Measurements from ENCODE around the gene FYN.
"Not testable (repeated sequence)": the region's sequence is repeated elsewhere in the genome, so short reads cannot be mapped to it uniquely, and the experiment has no call there.

The FYN gene

DNA sequence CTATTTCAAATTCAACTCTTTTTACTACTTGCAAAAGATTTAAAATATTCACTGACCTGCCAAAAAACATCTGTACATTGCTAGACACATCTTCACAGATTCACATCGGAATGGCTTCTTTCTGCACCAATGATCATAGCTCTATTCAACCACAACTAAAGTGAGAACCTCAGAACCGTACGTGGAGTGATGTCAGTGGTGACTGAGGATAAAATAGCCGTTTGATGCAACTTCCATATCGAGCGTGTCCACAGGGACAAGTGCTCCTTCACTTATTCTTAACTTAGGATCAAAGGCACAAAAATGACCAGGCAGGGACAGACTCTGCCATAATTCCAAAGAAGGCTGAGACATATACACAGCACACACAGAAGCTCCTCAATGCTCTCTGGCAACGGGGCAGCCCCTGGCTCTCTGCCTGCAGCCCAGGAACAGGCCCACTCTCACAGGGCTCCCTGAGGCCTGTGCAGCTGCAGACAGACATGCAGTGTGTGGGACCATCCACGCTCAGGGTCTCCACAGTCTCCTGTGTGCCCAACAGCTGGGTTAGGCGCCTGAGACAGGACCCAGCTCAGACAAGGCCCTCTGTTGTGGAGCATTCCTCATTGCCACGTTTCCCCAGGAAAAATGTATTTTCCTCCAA lies 22.8 kb downstream of the FYN start:
- DNase-seq (ENCODE audit: low spot score): no peak

DNA sequence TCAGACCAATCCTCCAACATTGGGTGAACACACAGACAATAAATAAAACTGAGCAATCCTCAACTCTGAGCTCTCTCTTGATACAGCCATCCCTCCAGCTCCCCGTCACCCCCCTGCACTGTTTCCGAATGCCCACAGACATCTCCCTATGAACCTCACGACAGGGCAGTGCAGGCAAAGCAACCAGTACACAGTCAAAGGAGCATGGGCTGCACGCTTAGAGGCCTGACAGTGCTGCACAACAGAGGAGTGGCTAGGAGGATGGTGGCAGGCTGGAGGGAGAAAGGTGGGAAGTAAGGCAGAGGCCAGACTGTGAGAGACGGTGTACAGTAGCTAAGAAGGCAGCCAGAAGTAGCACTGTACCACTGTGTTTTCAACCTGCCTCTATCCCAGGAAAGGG lies 24.0 kb downstream of the FYN start:
- no peak for DNase-seq (ENCODE audit: low spot score)

DNA sequence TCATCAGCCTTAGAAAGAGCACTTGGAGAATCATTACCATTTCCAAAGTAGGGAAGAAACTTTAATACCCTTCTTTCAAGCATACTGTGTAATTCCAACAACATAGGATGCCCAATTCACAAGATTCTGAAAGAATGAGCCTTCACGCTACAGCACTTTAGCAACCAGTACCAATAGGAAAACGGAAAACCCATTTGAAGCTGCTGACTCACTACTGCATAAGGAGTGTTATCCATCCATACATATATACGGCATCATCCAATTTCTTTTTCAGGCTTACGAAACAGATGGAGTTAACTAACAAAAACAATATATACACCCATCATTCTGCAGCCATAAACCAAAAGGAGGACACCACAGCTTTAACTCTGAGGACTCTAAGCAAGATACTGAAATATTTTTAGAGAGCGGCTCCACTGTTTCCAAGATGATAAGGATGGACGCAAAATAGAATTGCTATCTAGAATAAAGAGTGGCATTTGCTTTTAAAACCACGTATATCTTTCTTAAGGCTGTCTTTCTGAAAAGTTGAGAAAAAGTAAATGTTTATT lies 24.9 kb downstream of the FYN start:
- DNase-seq (ENCODE audit: low spot score): no peak

DNA sequence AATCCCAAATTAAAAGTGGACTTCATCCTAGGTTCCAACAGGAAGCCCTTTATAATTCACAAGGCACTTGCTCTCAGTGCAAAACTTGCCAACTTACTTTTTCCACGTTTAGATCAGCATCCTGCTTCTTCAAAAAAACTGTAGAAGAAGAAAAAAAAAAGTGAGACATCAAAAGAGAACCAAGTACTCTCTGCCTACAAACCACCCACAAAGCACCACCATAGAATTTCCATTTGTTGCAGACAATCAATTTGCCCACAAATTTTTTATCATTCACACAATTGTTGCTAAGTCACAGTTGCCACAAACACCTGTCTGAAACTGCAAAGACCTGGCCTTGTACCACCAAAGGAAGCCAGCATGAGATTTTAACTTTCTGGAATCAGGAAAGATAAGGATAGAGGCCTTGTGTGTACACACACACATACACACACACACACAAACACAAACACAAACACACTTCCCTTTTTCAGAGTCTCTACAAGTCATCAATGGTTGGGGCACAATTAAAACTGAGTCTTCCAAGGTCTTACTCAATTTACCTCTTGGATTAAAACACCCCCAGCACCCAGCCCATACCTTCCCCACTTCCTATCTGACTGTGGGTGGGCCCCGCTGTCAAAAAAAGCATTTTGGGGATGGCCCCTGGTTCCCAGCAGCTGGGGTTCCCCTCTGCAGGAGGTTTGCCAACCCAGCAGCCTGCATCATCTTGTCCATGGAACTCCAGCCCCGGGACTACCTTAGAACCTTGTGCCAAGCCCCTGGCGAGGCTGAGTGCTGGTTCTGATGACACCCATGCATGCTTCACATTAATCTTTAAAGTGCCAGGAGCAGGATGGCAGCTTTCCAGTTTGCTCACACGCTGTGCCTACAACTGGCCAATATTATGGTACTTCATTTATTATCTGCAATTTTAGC lies 26.5 kb downstream of the FYN start:
- no peak for DNase-seq (ENCODE audit: low spot score)

DNA sequence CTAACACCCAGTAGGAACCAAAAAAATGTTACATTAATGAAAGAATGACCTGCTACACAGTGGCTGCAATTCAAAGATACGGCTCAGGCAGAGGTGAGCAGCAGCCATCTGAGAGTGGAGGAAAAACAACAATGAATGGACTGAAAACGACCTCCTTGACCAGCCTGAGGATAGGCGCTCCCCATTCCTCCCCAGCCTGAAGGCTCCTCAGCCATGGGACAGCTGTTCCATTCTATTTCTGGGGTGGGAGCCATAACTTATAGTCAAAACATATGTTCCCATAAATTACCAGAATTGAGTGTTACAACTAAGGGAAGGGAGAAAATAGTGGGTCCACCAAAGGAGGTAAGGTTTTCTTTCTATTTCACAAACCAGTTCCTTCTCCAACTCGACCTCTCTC lies 27.2 kb downstream of the FYN start:
- DNase-seq (ENCODE audit: low spot score): no peak

DNA sequence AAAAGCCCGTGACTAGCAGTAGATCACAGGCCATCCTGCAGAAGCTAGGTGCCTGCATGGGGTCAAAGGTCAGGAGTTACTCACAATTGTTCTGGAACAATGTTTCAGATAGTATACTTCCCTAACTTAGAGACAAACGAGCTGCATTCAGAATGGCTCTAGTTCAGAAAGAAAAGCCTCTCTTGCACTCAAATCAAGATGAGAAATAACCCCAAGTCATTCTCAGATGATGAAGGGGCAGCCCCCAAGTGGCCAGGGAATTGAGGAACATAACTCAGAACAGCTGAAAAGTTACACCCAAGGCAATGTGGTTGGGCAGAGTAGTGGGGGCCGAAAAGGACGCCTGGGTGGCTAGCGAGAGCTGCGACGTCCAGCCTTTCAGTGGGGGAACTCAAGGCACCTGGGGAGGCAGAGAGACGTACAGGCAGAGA lies 27.8 kb downstream of the FYN start:
- no peak for DNase-seq (ENCODE audit: low spot score)

DNA sequence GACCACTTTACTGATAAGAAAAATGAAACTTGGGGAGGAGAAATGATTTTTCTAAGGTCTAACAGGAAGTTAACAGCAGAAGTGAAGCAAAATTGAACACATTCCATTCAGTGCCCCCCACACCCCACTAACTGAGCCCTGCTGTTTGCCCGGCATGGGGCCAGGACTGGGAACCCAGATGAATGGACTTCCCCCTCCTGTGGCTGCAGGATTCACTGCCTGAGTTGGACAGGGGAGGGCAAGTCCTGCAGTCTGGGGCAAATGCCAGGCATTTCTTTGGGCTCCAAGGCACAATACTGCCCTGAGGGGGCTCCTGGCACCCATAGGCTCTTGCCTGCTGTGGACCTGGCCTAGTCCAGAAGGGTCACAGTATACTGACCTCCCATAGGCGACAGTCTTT lies 28.3 kb downstream of the FYN start:
- no peak for DNase-seq (ENCODE audit: low spot score)

DNA sequence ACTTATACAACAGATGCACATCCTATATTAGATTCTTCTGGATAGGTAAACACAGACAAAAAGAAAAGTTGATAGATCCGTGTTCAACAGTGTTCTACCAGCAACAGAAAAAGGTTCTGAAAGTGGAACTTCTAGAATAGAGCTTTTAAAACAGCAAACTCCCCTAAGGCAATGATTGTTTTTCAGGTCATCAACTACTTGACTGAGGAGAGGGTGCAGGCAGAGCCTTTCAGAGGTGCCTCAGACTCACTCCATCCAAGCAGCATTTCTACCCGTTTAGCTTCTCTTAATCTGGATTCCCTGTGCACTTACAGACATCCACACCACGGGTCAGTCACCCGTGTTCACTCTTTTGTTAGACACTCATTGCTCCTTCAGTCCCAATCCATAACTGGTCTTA lies 28.9 kb downstream of the FYN start:
- DNase-seq (ENCODE audit: low spot score): no peak

DNA sequence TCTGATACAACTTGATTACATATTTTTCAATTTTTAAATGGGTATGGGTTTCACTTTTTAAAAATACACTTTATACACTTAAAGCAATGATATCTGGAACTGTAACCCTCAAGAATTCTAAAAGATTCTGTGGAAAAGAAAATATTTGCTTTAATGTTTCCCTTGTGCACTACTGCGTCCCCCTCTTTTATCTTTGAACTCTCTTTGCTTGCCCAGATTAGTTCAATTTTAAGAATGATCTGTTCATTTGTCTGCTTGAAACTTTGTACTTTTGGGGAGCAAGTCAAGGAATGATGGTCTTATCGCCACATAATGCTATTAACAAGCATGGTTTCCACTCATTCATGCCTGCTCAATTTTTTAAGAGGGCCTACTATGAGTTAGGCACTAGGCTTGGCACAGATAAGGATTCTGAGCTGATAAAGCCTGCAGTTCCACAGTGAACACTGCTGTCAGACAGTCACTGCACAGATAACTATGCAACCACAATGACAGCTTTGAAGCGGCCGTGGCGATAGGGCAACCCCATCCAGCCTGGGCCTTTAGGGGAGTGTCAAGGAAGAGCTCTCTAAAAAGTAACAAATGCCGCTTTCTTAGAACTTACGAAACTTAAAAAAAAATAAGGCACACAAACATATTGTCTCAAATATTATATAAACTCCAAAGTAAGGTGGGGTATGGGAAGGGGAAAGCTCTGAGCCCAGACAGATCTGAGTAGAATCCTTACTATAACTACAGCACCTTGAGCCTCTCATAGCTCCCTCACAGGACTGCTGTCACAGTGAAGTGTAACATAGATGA lies 29.7 kb downstream of the FYN start:
- DNase-seq (ENCODE audit: low spot score): no peak

DNA sequence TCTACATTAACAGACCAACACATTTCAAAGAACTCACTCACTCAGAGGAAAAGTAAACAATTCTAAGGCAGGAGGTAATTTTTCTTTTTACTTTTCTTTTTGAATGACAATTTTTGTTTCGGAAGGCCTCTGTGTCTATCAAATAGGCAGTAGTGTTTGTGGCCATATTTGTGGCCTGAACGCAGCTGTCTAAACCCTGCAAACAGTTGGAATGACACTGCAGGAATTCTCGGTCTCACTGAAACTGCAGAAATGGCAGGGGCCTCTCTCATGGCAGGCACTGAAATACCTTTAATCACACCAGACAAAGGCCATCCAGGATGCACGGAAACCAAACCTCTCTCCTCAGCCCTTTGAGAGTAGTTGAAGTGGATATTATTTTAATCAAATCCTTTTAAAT lies 30.4 kb downstream of the FYN start:
- DNase-seq (ENCODE audit: low spot score): no peak

DNA sequence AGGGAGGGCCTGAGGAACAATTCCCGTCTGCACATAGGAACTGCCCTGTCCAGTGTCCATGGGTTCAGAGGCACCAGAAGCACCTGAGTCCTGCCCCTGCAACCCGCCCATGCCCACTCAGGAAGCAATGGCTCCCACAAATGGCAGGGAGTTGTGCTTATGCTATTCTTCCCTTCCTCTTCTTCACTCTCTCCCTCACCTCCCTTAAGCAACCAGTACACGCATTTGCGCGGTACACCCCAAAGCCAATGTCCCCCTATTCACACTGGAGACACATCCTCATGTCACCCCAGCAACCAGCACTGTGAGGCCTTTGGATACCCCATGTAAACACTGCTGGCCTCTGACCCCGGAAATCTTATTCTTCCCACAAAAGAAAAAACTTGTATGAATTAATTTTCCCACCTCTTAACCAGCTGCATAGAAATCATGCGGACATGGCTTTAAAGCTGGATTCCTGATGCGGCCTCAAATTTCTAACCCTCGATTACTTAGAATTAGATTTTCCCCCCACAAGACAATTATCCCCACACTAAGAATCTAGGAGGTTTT lies 30.9 kb downstream of the FYN start:
- DNase-seq (ENCODE audit: low spot score): no peak

DNA sequence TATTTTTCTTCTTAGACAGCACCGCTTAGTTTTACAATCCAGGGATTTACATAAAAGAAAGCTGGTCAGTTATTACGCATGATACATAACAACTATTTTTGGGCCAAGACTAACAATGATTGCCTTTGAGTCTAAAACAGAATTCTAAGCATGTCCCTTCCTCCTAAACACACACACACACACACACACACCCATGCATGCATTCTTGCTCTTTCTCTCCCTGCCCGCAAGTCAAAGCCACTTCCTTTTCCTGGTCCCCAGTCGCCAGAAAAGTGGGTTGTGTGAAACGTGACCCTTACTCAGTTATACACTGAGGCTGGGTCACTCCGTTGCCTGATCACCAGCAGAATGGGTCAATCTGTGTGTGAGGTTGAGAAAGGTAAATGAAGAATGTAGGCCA lies 31.4 kb downstream of the FYN start:
- no peak for DNase-seq (ENCODE audit: low spot score)

DNA sequence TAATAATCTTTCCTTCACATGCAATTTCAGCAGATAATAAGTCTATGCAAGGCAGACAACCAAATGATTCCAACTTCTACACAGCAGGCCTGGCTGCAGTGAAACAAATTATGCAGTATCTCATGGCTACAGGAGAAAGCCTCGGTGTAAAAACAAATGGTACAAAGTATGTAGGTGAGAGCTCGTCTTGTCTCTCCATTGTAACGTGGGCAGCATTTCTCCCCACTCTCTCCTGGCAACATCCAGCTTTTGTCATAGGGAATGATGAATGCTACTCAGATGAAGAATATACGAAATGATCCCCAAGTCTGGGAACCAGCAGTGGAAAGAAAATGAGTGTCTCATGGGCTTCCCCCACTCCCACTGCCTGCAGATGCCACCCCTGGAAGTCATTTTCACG lies 32.4 kb downstream of the FYN start:
- no peak for DNase-seq (ENCODE audit: low spot score)

DNA sequence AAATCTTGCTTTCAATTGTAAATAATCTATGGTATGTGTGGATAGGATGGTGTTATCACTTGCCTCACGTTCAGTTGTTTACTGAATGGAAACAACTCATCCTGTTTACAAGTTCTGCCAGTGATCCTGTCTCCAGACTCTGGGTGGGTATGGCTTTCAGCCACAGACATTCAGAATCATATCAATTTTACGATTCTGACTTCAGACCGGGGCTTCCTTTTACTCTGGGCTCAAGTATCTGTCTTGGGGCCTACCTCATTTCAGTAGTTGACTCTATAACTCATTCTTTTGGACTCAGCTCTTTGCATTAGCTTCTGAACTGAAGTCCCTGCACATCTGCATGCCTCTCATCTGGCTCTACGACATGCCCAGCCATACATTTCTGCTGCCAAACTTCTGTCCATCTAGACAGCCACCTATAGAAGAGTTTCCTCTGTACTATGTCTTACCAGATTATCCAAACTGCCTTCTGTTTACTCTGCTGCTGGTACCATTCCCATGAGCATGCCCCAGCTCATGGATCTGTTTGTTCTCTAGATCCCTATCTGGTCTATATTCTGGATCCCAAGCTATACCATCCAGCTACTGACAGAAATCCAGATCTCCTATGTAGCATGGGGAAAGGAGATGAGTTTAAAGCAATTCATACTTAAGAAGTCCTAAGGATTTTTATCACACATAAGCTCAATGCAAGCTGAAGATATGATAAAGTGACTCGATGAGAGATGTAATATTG lies 34.3 kb downstream of the FYN start:
- no peak for DNase-seq (ENCODE audit: low spot score)

DNA sequence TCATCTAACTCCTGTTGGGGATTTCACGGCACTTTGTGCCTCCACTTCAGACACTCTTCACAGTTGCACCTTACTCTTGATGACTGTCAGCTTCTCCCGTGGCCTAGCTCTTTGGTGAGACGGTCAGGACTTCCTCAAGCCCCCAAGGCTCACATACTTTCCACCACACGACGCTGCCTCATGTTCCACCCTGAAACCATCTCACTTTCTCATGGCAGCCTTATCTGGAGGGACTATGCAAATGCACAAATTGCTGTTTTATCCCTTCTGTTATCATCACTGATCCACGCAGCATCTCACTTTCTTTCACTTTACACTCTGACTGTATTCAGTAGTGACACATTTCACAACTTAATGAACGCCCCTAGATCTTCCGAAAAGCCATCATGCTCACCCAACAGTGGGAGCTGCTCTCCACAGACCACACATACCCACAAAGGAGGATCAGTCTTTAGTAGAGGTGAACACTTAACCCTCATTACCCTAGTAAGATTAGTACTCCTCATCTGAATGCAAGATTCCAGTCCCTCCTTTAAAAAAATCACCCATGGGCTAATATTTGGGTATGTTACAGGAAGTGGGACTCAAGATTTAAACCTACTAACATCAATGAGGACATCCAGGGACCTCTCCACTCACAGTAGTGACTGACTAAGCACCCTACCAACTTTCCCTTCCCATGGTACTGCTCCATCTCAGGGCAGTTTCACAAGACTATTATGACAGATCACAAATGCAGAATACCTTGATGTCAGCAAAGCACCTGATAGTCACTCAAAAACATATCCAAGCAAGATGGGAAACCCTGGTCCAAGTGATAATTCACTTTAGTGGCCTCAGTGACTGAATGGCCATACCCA lies 35.4 kb downstream of the FYN start:
- no peak for DNase-seq (ENCODE audit: low spot score)

DNA sequence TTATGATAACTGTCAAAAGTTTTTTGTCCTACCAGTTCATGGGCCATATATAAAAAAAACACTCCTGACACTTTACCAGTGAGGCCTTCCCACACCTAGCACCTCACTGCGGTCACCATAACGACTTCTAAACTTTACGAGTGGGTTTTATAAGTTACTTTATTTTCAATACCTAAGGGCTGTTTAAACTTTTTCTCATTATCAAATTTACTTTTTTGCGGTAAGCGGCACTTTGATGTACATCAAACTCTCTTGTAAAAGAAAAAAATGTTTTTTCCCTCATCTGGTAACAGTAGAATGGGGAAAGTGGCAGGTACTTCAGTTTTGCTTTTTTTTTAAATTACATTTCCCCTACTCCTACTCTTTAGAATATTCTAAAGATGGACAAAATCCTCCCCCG lies 36.2 kb downstream of the FYN start:
- DNase-seq (ENCODE audit: low spot score): no peak

DNA sequence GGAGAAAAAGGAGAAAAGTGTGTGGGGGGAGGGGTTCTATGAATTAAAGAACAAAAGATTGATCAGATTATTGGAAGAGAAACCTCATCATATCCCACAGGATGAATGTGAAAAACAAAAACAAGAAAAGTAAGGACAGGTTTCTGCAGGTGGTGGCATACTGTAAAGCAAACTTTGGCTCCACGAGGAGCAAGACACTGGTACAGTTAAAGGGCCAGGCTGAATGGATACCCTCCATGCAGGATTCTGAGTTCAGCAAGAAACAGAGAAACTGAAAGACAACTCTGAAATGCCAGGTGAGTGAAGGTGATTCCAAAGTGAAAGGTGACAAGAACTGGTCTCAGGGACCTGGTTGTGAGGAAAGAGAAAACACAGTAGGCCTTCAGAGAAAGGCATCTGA lies 37.4 kb downstream of the FYN start:
- DNase-seq (ENCODE audit: low spot score): no peak

DNA sequence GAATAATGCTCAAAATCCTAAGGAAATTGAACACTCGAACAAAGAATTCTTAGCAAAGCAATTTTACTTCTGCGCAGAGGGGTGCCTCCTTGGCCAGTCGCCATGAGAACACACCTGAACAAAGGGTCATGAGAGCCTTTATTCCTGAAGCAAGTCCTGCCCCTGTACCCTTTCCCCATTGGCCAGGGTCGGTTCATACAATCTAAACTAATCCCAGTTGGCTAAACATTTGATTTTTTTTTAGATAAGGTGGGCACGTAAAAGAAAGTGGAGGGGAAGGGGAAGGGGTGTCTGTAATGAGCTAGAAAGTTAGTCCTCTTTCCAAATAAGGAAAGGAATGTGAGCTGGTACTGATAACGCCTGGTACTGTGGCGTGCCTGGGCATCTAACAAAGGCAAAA lies 37.9 kb downstream of the FYN start:
- not testable (repeated sequence) for DNase-seq (ENCODE audit: low spot score)

DNA sequence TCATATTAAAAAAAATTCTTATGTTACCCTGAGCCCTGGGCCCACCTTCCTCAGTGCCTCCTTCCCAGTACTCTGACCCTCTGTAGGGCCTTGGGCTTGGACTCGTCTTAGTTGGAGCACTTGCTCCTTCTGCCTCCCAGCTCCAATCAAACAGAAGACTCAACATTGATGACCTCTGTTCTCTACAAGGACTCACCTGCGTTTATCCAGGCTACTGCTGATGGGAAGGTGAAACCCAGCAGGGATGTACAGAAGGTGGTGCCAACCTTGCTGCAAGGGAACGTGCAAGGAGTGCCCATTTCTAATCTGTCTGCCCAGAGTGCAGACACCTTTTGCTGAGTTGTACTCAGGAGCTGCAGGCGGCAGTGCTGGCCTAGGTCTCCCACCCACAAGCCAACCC lies 38.9 kb downstream of the FYN start:
- no peak for DNase-seq (ENCODE audit: low spot score)

DNA sequence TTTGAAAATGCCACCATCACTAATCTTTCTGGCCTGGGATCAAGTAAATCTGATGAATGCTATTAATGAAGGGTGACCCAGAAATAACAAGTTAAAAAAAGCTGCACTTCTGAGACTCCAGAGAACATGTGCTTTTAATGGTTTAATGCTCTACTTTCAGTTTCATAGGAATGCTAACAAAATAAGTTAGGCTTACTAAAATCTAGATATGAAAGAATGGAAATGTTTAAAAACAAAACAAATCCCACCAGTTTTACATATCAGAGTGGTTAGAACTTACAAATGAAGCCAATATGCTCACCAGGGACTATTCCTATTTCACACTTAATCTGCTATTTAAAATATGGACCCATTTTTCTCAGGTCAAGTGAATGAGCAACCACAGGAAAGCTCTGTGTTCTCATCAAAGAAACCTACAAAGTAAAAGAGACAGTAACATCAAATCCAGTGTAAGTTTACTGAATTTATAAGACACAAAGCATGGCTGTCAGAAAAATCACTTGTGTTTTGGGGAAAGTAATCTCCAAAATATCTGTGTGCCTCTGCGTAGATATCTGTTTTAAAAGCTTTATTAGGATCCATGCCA lies 40.3 kb downstream of the FYN start:
- DNase-seq (ENCODE audit: low spot score): no peak

All from GM03348 (cell line).